Subcutaneous abdominal adipose tissue (tissue), 5 donors: ENCODE results near the gene NOS1AP.

Experiments
- H3K27ac ChIP-seq: one replicate; pipeline ENCODE4 v1.7.0; 2013; ENCODE audit warnings: low read depth, mild to moderate bottlenecking, inconsistent platforms, low read length, moderate library complexity
- H3K27me3 ChIP-seq, 5 donors: one replicate each; pipeline ENCODE4 v1.7.0; 2013; ENCODE audit warnings: low read length in 5 of 5, inconsistent platforms in 1 of 5; ENCODE audit not compliant: control insufficient read depth in 5 of 5, insufficient read depth in 4 of 5
- H3K36me3 ChIP-seq, 5 donors: one replicate each; pipeline ENCODE4 v1.7.0; 2013; ENCODE audit warnings: low read length in 5 of 5; ENCODE audit not compliant: control insufficient read depth in 5 of 5, insufficient read depth in 5 of 5
- H3K4me1 ChIP-seq, 5 donors: one replicate each; pipeline ENCODE4 v1.7.0; 2013; ENCODE audit warnings: low read length in 5 of 5, mild to moderate bottlenecking in 3 of 5, moderate library complexity in 1 of 5; ENCODE audit not compliant: control insufficient read depth in 5 of 5, insufficient read depth in 5 of 5
- H3K4me3 ChIP-seq, 5 donors: one replicate each; pipeline ENCODE4 v1.7.0; 2013; ENCODE audit warnings: low read length in 5 of 5, low read depth in 1 of 5
- H3K9ac ChIP-seq, 5 donors: one replicate each; pipeline ENCODE4 v1.7.0; 2013; ENCODE audit warnings: low read length in 5 of 5, mild to moderate bottlenecking in 4 of 5, moderate library complexity in 3 of 5
- H3K9me3 ChIP-seq, 5 donors: one replicate each; pipeline ENCODE4 v1.7.0; 2013; ENCODE audit warnings: low read length in 5 of 5; ENCODE audit not compliant: control insufficient read depth in 5 of 5
- donor health status: healthy.
- donor health status: healthy.
- donor health status: healthy.
- donor health status: healthy.
- donor health status: healthy.

The NOS1AP gene

DNA sequence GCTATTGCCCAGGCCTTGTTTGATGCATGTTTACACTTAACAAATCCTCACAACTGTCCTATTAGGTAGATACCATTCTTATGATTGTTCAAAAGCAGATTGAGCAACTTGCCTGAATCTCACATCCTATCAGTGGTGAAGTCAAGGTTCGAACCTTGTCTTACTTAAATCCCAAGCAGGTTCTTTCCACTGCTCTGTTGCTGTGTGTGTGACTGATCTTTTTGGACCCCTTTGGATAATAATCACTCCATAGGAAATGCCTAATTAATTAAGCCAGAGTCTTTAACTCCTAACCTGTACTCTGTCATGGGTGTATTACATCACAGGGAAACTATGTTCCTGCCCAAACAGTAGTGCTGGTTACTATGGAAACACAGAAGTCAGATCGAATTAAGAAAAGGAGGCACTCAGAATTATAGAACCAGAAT is 222.9 kb downstream of the NOS1AP start:
- Histone ChIP-seq H3K27ac (no peak overlapping the region), H3K27me3 (no peaks in the 10 kb centered on the region)

DNA sequence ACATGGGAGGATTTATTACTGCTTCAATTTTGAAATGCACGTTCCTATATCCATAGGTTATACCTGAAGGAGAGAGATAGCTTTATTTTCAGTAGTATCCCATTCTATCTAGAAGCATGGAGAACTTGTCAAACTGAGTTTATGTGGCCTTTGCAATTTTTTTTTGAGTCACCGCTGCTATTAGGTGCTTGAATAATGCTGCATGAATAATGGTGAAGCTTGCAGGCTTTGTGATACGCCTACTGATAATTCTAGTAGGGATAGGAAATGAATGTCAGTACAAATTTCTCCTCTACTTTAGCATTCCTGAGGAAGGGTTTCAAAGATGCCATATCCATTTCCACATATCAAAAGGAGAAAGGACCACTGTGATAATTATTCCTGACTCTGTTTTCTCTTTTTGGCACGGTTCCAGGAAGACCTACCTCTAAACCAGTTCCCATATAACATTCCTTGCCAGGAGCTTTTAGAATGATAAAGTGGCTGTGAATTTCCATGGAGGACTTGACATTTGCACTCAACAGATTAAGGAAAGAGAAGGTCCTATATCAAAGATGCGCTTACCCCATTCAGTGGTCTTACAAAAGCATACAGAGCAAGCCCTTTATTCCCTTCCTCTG is 223.7 kb downstream of the NOS1AP start:
- Histone ChIP-seq H3K27ac (no peak overlapping the region), H3K4me3 (no peak overlapping the region), H3K4me1 (peaks cover 0 to 12% (median 2%) of the 10 kb centered on the region in 5 donors), H3K27me3 (no peaks in the 10 kb centered on the region), H3K9me3 (no peaks in the 10 kb centered on the region), H3K9ac (no peak overlapping the region), H3K36me3 (no peaks in the 10 kb centered on the region)

More for the DNA sequence above, 222.9 kb downstream of the NOS1AP start:
- Histone ChIP-seq H3K4me1 (peaks cover 0 to 4% (median 0%) of the 10 kb centered on the region in 5 donors), H3K9me3 (no peaks in the 10 kb centered on the region), H3K9ac (no peak overlapping the region), H3K4me3 (no peak overlapping the region), H3K36me3 (no peaks in the 10 kb centered on the region)

DNA sequence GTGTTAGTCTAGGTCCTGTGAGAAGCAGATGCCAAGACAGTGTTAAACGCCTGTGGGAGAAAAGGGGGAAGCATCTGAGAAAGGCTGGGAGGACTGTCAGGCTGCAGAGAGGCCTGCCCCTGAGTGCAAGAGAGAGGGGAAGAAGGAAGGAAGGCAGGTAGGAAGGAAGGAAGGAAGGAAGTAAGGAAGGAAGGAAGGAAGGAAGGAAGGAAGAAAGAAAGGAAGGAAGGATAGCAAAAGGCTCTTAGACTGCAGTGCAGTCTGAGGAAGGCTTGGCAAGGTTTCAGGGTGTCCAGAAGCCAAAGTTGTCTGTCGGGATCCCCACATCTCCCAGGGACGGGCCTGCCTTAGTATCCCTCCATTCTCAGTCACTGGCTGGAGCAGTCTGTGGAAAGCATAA is 224.5 kb downstream of the NOS1AP start:
- H3K4me1 ChIP-seq: peaks cover 0 to 14% (median 2%) of the 10 kb centered on the region in 5 donors
- H3K27me3 ChIP-seq: no peaks in the 10 kb centered on the region
- H3K9ac ChIP-seq: no peak overlapping the region
- H3K4me3 ChIP-seq: no peak overlapping the region
- H3K27ac ChIP-seq: no peak overlapping the region
- no peaks in the 10 kb centered on the region for H3K36me3 ChIP-seq
- H3K9me3 ChIP-seq: no peaks in the 10 kb centered on the region

DNA sequence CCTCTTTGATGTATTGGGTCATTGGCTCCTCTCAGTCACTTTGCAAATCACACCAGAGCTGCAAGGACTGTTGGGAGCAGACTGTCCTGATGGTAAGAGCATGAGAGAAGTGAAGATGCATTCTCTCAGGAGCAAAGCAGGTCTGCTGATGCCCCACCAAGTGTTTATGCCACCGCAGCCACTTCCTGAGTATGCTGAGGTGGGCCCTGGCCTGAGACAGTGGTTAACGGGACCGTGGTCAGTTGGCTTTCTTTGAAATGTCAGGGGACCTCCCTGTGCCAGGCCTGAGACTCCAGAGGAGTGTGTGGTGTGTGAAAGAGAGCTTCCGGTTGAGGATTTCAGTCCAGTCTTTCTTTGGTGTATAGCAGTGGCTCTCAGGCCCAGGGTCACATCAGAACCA is 227.7 kb downstream of the NOS1AP start:
- Histone ChIP-seq H3K27ac (no peak overlapping the region), H3K36me3 (no peaks in the 10 kb centered on the region), H3K4me3 (no peak overlapping the region), H3K27me3 (no peaks in the 10 kb centered on the region), H3K4me1 (peaks cover 0 to 14% (median 2%) of the 10 kb centered on the region in 5 donors), H3K9ac (no peak overlapping the region), H3K9me3 (peaks cover 0 to 3% (median 0%) of the 10 kb centered on the region in 5 donors)

DNA sequence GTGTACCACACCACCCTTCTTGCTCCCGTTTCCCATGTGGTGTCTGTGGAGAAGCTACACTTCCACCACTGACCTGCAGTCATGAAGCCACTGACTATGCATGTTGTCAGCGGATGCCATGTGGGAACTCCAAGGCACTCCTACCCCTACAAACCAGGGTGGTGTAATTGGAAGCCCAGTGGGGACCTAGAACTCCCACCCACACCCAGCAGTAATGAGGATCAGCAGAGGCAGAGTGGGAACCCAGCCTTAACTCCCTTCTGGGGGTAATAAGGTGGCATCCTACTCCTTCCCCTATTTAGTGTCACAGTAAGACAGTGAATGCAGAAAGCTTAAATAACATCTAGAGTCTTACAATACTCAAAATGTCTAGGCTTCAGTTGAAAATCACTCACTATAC is 228.8 kb downstream of the NOS1AP start:
- no peak overlapping the region for H3K4me3 ChIP-seq
- H3K27ac ChIP-seq: no peak overlapping the region
- peaks cover 0 to 14% (median 2%) of the 10 kb centered on the region in 5 donors for H3K4me1 ChIP-seq
- H3K9ac ChIP-seq: no peak overlapping the region
- H3K36me3 ChIP-seq: no peaks in the 10 kb centered on the region
- no peaks in the 10 kb centered on the region for H3K27me3 ChIP-seq
- peaks cover 0 to 3% (median 0%) of the 10 kb centered on the region in 5 donors for H3K9me3 ChIP-seq

DNA sequence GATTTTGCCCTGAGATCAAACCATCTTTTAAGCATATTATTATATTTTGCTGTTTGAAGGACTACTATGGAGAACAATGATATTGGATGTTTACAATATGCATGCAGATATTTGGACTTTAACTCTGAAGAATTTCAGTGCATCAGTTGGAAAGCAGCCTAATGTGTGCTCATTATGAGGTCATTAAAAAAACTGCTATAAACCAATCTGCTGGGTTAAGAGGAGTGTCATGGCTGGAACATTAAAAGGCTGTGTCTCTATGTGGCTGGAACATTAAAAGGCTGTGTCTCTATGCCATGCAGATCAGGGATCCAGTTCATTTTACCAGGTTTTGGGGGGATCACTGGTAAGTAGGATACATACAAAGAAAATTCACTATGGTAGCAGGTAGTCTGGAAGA is 229.5 kb downstream of the NOS1AP start:
- H3K27me3 ChIP-seq: no peaks in the 10 kb centered on the region
- H3K4me1 ChIP-seq: peaks cover 0 to 14% (median 2%) of the 10 kb centered on the region in 5 donors
- H3K9ac ChIP-seq: no peak overlapping the region
- no peak overlapping the region for H3K27ac ChIP-seq
- peaks cover 0 to 3% (median 0%) of the 10 kb centered on the region in 5 donors for H3K9me3 ChIP-seq
- no peak overlapping the region for H3K4me3 ChIP-seq
- no peaks in the 10 kb centered on the region for H3K36me3 ChIP-seq

DNA sequence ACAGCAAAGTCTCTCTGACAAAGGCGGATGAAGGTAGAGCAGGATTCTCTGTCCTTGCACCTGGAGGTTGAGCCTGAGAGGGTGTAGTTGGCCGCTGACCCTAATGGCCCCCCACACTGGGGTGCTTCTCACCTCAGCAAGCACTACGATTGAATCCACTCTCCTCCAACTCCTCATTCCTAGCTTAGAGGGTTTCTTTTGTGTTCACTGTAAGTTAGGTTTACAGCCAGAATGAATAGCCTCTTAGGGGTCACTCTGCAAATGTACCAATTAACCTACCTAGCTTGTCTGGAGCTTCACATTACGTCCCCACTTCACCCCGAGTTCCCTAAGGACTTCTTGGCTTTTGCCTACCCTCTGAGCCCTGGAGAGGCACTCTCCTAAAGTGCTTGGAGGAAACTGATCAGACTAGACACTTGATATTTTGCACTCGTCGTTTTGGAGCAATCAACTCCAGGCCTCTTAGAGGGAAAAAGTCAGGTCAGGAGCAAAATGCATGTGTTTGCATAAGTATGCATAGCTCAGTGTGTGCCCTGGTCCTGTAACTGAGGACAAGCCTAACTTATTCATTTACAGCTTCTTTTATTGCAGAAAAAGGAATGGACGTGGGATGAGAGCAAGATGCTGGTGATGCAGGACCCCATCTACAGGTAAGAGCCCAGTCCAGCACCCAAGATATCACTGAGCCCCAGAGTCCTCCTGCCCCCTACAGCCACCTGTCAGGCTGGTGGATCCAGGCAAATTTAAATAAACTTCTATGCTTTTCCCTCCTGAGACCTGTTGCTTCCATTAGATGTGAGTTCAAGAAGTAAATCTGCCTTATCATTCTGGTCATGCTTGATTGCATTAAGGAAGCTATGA is 230.8 kb downstream of the NOS1AP start:
- H3K9ac ChIP-seq: no peak overlapping the region
- H3K27ac ChIP-seq: no peak overlapping the region
- H3K4me3 ChIP-seq: no peak overlapping the region
- no peaks in the 10 kb centered on the region for H3K27me3 ChIP-seq
- H3K9me3 ChIP-seq: peaks cover 0 to 3% (median 0%) of the 10 kb centered on the region in 5 donors
- H3K4me1 ChIP-seq: peaks cover 0 to 14% (median 2%) of the 10 kb centered on the region in 5 donors
- no peaks in the 10 kb centered on the region for H3K36me3 ChIP-seq

DNA sequence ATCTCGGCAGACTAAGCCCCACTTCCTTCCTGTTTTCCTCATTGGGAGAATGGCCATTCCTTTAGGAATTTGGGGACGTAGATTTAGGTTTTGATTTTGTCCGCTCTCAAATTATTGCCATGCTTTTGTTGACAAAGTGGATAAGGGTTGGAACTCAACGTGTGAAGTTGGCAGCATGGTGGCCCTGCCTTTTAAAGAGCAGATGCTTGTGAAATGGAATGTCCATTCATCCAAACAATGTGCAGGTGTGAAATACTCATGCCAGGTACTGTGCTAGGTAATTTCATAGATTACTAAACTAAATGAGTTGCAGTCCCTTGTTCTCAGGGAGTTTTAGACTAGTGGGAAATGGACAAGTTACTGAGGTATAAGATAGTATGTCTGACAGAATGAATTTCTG is 232.2 kb downstream of the NOS1AP start:
- Histone ChIP-seq H3K36me3 (no peaks in the 10 kb centered on the region), H3K4me1 (peaks cover 0 to 14% (median 2%) of the 10 kb centered on the region in 5 donors), H3K27ac (no peak overlapping the region), H3K9me3 (peaks cover 0 to 3% (median 0%) of the 10 kb centered on the region in 5 donors), H3K9ac (no peak overlapping the region), H3K27me3 (no peaks in the 10 kb centered on the region), H3K4me3 (no peak overlapping the region)

DNA sequence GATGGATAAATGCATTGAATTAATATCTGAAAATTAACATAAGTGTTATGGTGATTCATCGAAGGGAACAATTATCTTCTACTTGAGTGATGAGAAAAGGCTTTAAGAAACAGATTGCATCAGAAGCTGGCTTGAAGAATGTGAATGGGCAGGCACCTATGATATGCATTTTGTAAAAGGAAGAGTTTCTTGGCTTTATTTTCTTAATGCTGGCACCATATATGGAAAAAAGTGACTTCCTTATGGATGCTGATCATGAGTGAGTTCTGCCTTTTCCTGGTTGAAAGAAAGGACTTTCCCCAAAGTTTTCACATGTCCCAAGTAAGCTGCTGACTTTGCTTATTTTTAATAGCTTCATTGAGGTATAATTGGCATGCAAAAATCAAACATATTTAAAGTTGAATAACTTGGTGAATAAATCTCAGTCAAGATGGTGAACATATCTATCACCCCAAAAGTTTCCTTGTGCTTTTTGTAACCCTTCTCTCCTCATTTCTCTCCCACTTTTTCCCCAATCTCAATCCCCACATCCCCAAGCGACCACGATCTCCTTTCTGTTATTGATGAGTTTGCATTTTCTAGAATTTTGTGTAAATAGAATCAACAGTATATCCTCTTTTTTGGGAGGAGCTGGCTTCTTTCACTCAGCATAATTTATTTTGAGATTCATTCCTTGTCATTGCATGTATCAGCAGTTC is 233.0 kb downstream of the NOS1AP start:
- H3K9me3 ChIP-seq: peaks cover 0 to 3% (median 0%) of the 10 kb centered on the region in 5 donors
- peaks cover 0 to 9% (median 0%) of the 10 kb centered on the region in 5 donors for H3K4me1 ChIP-seq
- H3K9ac ChIP-seq: no peak overlapping the region
- H3K27ac ChIP-seq: no peak overlapping the region
- H3K4me3 ChIP-seq: no peak overlapping the region
- no peaks in the 10 kb centered on the region for H3K36me3 ChIP-seq
- H3K27me3 ChIP-seq: no peaks in the 10 kb centered on the region

DNA sequence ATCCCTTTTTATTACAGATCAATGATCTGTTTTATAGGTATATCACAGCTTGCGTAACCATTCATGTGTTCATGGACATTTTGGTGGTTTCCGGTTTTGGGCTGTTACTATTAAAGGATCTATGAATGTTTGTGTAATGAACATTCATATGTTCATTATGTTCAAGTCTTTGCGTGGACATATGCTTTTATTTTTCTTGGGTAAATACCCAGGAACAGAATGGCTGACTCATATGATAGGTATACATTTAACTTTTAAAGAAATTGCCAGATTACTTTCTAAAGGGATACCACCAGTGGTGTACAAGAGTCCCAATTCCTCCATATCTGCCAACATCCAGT is 233.5 kb downstream of the NOS1AP start:
- H3K27me3 ChIP-seq: no peaks in the 10 kb centered on the region
- H3K9me3 ChIP-seq: peaks cover 0 to 4% (median 1%) of the 10 kb centered on the region in 5 donors
- no peak overlapping the region for H3K4me3 ChIP-seq
- no peak overlapping the region for H3K27ac ChIP-seq
- H3K9ac ChIP-seq: no peak overlapping the region
- H3K4me1 ChIP-seq: peaks cover 0 to 4% (median 0%) of the 10 kb centered on the region in 5 donors
- H3K36me3 ChIP-seq: no peaks in the 10 kb centered on the region
